ENCODE measurements around the gene STOM.

DNA sequence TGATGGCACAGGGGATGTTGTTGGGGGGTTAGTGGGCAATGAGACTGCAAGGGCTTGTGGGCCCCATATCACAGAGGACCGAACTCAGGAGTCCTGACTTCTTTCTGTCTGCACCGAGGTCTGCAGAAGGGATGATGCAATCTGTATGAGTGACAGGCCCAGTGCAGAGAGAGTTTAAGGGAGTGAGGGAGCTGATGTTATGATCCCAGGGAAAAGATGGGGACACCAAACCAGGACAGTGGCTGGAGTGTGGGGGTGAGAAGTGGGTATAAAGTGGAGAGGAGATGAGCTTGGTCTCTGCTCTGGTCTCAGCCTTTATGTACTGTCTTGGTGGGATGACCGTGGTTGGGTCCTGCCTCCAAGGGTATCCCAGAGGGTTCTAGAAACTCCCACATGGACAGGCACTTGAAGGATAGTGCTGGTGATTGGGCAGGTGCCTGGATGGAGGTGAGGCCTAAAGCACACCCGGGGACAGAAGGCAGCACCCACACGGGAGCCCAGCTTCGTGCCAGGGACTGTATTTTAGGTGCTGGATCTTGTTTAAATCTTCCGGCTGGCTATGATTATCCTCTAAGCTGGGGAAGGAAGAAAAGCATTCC, 80.2 kb downstream of the STOM start:
- TF ChIP-seq, protein P1, sequence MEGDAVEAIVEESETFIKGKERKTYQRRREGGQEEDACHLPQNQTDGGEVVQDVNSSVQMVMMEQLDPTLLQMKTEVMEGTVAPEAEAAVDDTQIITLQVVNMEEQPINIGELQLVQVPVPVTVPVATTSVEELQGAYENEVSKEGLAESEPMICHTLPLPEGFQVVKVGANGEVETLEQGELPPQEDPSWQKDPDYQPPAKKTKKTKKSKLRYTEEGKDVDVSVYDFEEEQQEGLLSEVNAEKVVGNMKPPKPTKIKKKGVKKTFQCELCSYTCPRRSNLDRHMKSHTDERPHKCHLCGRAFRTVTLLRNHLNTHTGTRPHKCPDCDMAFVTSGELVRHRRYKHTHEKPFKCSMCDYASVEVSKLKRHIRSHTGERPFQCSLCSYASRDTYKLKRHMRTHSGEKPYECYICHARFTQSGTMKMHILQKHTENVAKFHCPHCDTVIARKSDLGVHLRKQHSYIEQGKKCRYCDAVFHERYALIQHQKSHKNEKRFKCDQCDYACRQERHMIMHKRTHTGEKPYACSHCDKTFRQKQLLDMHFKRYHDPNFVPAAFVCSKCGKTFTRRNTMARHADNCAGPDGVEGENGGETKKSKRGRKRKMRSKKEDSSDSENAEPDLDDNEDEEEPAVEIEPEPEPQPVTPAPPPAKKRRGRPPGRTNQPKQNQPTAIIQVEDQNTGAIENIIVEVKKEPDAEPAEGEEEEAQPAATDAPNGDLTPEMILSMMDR (conservative IDR thresholded peaks at IDR 0.05): no peak
- TF ChIP-seq ZFX (IDR thresholded peaks at IDR 0.05): no peak

Measured in C4-2B (cell line).